GM21825 (cell line): ENCODE measurements around the gene GRWD1.

Experiments used
- ATAC-seq: cut with Tn5 transposase; IDR thresholded peaks from one replicate; pipeline ENCODE4 v1.9.1; 2021; ENCODE audit warnings: mild to moderate bottlenecking, moderate library complexity; ENCODE audit not compliant: unreplicated experiment

GRWD1 gene

GRCh38 chr19:48421548-48421947 lies 24.2 kb upstream of the GRWD1 start:
- no peak for ATAC-seq

- no peak for ATAC-seq
Measured at GRCh38 chr19:48424694-48425219, 21.0 kb upstream of the GRWD1 start.

- ATAC-seq: no peak
Measured at GRCh38 chr19:48428670-48429069, 17.1 kb upstream of the GRWD1 start.

- ATAC-seq: no peak
Measured at GRCh38 chr19:48433337-48433736, 12.4 kb upstream of the GRWD1 start.

GRCh38 chr19:48436586-48436985 lies 9.2 kb upstream of the GRWD1 start:
- ATAC-seq: no peak

GRCh38 chr19:48441360-48442050 lies 4.3 kb upstream of the GRWD1 start:
- no peak for ATAC-seq

GRCh38 chr19:48442116-48443035 lies 3.4 kb upstream of the GRWD1 start:
- ATAC-seq: no peak

GRCh38 chr19:48443256-48443655 lies 2.5 kb upstream of the GRWD1 start:
- ATAC-seq: no peak

- ATAC-seq: no peak
Measured at GRCh38 chr19:48443731-48444128, 2.1 kb upstream of the GRWD1 start.

- no peak for ATAC-seq
Measured at GRCh38 chr19:48444129-48444935, 1.5 kb upstream of the GRWD1 start.

GRCh38 chr19:48444936-48445200 lies 915 bp upstream of the GRWD1 start:
- ATAC-seq: no peak

- peak; percentile 21 for ATAC-seq
Measured at GRCh38 chr19:48445256-48445605, 552 bp upstream of the GRWD1 start.

- no peak for ATAC-seq
Measured at GRCh38 chr19:48446579-48446978, 796 bp downstream of the GRWD1 start.

GRCh38 chr19:48448563-48448962 lies 2.8 kb downstream of the GRWD1 start:
- ATAC-seq: no peak

GRCh38 chr19:48450441-48450840 lies 4.7 kb downstream of the GRWD1 start:
- ATAC-seq: no peak

- no peak for ATAC-seq
Measured at GRCh38 chr19:48450863-48451262, 5.1 kb downstream of the GRWD1 start.

- no peak for ATAC-seq
Measured at GRCh38 chr19:48451624-48452023, 5.8 kb downstream of the GRWD1 start.

- no peak for ATAC-seq
Measured at GRCh38 chr19:48452289-48453190, 6.8 kb downstream of the GRWD1 start.

GRCh38 chr19:48454150-48454730 lies 8.5 kb downstream of the GRWD1 start:
- ATAC-seq: no peak
